Ascending aorta (tissue), 2 donors: ENCODE measurements around the gene C5orf47. TPM values are rescaled to one million over a fixed set of nuclear protein-coding genes. Genes with fewer than 3 reads are reported as not detected.

Experiments
- DNase-seq, 2 donors: peaks; one replicate each; pipeline ENCODE4 v3.0.0-alpha.2; 2019; ENCODE audit warnings: low spot score in 2 of 2
- H3K27ac ChIP-seq, 2 donors: fragments of 200-600 bp; sonication (generic); one replicate each; pipeline ENCODE4 v1.5.1; 2016 to 2017; ENCODE audit warnings: mild to moderate bottlenecking in 1 of 2
- H3K27me3 ChIP-seq: fragments of 200-600 bp; sonication (generic); one replicate; pipeline ENCODE4 v1.5.1; 2017
- H3K36me3 ChIP-seq, 2 donors: fragments of 200-600 bp; sonication (generic); one replicate each; pipeline ENCODE4 v1.5.1; 2016
- H3K4me1 ChIP-seq, 2 donors: fragments of 200-600 bp; sonication (generic); one replicate each; pipeline ENCODE4 v1.5.1; 2016 to 2017; ENCODE audit warnings: mild to moderate bottlenecking in 1 of 2
- H3K4me3 ChIP-seq, 2 donors: fragments of 200-600 bp; sonication (generic); one replicate each; pipeline ENCODE4 v1.5.1; 2016 to 2017; ENCODE audit warnings: mild to moderate bottlenecking in 1 of 2
- H3K9me3 ChIP-seq, 2 donors: fragments of 200-600 bp; sonication (generic); one replicate each; pipeline ENCODE4 v1.5.1; 2016
- CTCF ChIP-seq, 3 experiments: fragments of 200-600 bp in 2 of 3; fragments of 450-650 bp in 1 of 3; sonication (generic) in 2 of 3; IDR thresholded peaks; one replicate each; pipeline ENCODE4 v1.5.1; 2016 to 2019; ENCODE audit warnings: antibody characterized with exemption in 3 of 3, mild to moderate bottlenecking in 1 of 3, moderate library complexity in 1 of 3
- intact Hi-C: fragments of 100-400 bp; cut with DNase I; formaldehyde crosslinking; loops from one replicate; pipeline ENCODE4 v1.15.1; 2023
- total RNA-seq: library from RNA; depleted of rRNA; stranded (reverse); fragments of >200 nt; gene quantifications from one replicate; pipeline ENCODE4 v1.1.0, GENCODE V29; 2016

The C5orf47 gene
- total RNA-seq, 1 donor from 2014 or later: not detected

- no peak overlapping the region for H3K4me3 ChIP-seq
- H3K27me3 ChIP-seq: no peaks in the 10 kb centered on the region
- peaks cover 4 to 10% of the 10 kb centered on the region in 2 donors for H3K4me1 ChIP-seq
- no peaks in the 10 kb centered on the region for H3K36me3 ChIP-seq
- no peak overlapping the region for H3K27ac ChIP-seq
- intact Hi-C loops: loop anchor here (5.0 kb wide), 3 partner anchors 55 to 340 kb away; no protein-coding TSS in a partner anchor
- no peak for TF ChIP-seq CTCF (IDR thresholded peaks at IDR 0.05)
- H3K9me3 ChIP-seq: no peaks in the 10 kb centered on the region
- no peak for DNase-seq
Measured at GRCh38 chr5:173971681-173972345, 17.2 kb upstream of the C5orf47 start.

GRCh38 chr5:173972607-173972924 lies 16.4 kb upstream of the C5orf47 start:
- intact Hi-C loops: loop anchor here (5.0 kb wide), 3 partner anchors 55 to 340 kb away; no protein-coding TSS in a partner anchor
- no peak for DNase-seq
- no peaks in the 10 kb centered on the region for H3K9me3 ChIP-seq
- no peaks in the 10 kb centered on the region for H3K36me3 ChIP-seq
- H3K4me1 ChIP-seq: peaks cover 4 to 10% of the 10 kb centered on the region in 2 donors
- no peaks in the 10 kb centered on the region for H3K27me3 ChIP-seq
- TF ChIP-seq CTCF (IDR thresholded peaks at IDR 0.05): no peak
- H3K27ac ChIP-seq: no peak overlapping the region
- peak overlapping the region; percentile 65 to 68 for H3K4me3 ChIP-seq

- Histone ChIP-seq H3K27ac (no peak overlapping the region), H3K4me3 (peak overlapping the region; percentile 65 to 68), H3K36me3 (no peaks in the 10 kb centered on the region), H3K9me3 (no peaks in the 10 kb centered on the region), H3K27me3 (no peaks in the 10 kb centered on the region), H3K4me1 (peaks cover 4 to 10% of the 10 kb centered on the region in 2 donors)
- peak; percentile 86 to 90 (median 90) for TF ChIP-seq CTCF (IDR thresholded peaks at IDR 0.05)
- intact Hi-C loops: loop anchor here (1.0 to 5.0 kb wide), 5 partner anchors 56 to 354 kb away; partner anchors contain the start of gene CPEB4
- peak in 1 of 2 donors; percentile 92 for DNase-seq
Measured at GRCh38 chr5:173972925-173973615, 15.9 kb upstream of the C5orf47 start.

GRCh38 chr5:173973616-173973969 lies 15.4 kb upstream of the C5orf47 start:
- no peak for TF ChIP-seq CTCF (IDR thresholded peaks at IDR 0.05)
- intact Hi-C loops: loop anchor here (1.0 to 5.0 kb wide), 5 partner anchors 56 to 354 kb away; partner anchors contain the start of gene CPEB4

GRCh38 chr5:173974688-173975239 lies 14.2 kb upstream of the C5orf47 start:
- Histone ChIP-seq H3K4me3 (no peak overlapping the region), H3K9me3 (no peaks in the 10 kb centered on the region), H3K4me1 (peaks cover 4 to 10% of the 10 kb centered on the region in 2 donors), H3K27ac (no peak overlapping the region), H3K27me3 (no peaks in the 10 kb centered on the region), H3K36me3 (no peaks in the 10 kb centered on the region)
- DNase-seq: no peak
- intact Hi-C loops: loop anchor here (5.0 kb wide), 3 partner anchors 57 to 338 kb away; no protein-coding TSS in a partner anchor
- no peak for TF ChIP-seq CTCF (IDR thresholded peaks at IDR 0.05)

More at GRCh38 chr5:173973616-173973969, 15.4 kb upstream of the C5orf47 start:
- H3K9me3 ChIP-seq: no peaks in the 10 kb centered on the region
- H3K27ac ChIP-seq: no peak overlapping the region
- H3K4me3 ChIP-seq: peak overlapping the region; percentile 65 to 68
- H3K27me3 ChIP-seq: no peaks in the 10 kb centered on the region
- H3K4me1 ChIP-seq: peaks cover 4 to 10% of the 10 kb centered on the region in 2 donors
- no peak for DNase-seq
- H3K36me3 ChIP-seq: no peaks in the 10 kb centered on the region
